Measurements from ENCODE around the gene PROSER3. TPM values are rescaled to one million over a fixed set of nuclear protein-coding genes. Genes with fewer than 3 reads are reported as not detected.

The PROSER3 gene
- total and polyA plus RNA-seq, 2 experiments from 2014 or later, result 21.8 to 28.0 TPM

DNA sequence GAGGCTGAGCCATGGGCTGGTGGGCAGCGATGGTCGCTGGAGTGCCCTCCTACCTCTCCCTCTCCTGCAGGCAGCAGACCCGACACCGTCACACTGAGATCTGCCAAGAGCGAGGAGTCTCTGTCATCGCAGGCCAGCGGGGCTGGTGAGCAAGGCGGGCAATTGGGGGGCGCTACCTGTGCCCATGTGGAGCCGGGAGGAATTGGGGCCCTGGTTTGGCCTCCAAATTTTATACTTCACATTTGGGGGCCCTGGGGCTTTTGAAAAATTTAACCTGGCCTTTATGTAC lies 27.3 kb downstream of the PROSER3 start:
- H3K79me2 ChIP-seq (replicated peaks; ENCODE audit: insufficient read depth), result no peaks in the 10 kb centered on the region
- no peaks in the 10 kb centered on the region for H4K20me1 ChIP-seq (replicated peaks; ENCODE audit: insufficient read depth)
- TF ChIP-seq, protein P1, sequence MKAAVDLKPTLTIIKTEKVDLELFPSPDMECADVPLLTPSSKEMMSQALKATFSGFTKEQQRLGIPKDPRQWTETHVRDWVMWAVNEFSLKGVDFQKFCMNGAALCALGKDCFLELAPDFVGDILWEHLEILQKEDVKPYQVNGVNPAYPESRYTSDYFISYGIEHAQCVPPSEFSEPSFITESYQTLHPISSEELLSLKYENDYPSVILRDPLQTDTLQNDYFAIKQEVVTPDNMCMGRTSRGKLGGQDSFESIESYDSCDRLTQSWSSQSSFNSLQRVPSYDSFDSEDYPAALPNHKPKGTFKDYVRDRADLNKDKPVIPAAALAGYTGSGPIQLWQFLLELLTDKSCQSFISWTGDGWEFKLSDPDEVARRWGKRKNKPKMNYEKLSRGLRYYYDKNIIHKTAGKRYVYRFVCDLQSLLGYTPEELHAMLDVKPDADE (IDR thresholded peaks at IDR 0.05), result no peak
- TF ChIP-seq, protein P2, sequence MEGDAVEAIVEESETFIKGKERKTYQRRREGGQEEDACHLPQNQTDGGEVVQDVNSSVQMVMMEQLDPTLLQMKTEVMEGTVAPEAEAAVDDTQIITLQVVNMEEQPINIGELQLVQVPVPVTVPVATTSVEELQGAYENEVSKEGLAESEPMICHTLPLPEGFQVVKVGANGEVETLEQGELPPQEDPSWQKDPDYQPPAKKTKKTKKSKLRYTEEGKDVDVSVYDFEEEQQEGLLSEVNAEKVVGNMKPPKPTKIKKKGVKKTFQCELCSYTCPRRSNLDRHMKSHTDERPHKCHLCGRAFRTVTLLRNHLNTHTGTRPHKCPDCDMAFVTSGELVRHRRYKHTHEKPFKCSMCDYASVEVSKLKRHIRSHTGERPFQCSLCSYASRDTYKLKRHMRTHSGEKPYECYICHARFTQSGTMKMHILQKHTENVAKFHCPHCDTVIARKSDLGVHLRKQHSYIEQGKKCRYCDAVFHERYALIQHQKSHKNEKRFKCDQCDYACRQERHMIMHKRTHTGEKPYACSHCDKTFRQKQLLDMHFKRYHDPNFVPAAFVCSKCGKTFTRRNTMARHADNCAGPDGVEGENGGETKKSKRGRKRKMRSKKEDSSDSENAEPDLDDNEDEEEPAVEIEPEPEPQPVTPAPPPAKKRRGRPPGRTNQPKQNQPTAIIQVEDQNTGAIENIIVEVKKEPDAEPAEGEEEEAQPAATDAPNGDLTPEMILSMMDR (conservative IDR thresholded peaks at IDR 0.05; ENCODE audit: low read depth in 2 of 2), result no peak; a peak in 1 of 4 replicates
- no peak for TF ChIP-seq EZH2phosphoT487 (IDR thresholded peaks at IDR 0.05; ENCODE audit: unreplicated experiment)
- TF ChIP-seq, protein P3, sequence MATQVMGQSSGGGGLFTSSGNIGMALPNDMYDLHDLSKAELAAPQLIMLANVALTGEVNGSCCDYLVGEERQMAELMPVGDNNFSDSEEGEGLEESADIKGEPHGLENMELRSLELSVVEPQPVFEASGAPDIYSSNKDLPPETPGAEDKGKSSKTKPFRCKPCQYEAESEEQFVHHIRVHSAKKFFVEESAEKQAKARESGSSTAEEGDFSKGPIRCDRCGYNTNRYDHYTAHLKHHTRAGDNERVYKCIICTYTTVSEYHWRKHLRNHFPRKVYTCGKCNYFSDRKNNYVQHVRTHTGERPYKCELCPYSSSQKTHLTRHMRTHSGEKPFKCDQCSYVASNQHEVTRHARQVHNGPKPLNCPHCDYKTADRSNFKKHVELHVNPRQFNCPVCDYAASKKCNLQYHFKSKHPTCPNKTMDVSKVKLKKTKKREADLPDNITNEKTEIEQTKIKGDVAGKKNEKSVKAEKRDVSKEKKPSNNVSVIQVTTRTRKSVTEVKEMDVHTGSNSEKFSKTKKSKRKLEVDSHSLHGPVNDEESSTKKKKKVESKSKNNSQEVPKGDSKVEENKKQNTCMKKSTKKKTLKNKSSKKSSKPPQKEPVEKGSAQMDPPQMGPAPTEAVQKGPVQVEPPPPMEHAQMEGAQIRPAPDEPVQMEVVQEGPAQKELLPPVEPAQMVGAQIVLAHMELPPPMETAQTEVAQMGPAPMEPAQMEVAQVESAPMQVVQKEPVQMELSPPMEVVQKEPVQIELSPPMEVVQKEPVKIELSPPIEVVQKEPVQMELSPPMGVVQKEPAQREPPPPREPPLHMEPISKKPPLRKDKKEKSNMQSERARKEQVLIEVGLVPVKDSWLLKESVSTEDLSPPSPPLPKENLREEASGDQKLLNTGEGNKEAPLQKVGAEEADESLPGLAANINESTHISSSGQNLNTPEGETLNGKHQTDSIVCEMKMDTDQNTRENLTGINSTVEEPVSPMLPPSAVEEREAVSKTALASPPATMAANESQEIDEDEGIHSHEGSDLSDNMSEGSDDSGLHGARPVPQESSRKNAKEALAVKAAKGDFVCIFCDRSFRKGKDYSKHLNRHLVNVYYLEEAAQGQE (IDR thresholded peaks at IDR 0.05; ENCODE audit: unreplicated experiment), result no peak
- TF ChIP-seq CREB1 (CRISPR knock-in tag; IDR thresholded peaks at IDR 0.05; ENCODE audit: low read depth), result no peak
- TF ChIP-seq POLR2AphosphoS5 (IDR thresholded peaks at IDR 0.05; ENCODE audit: low read depth), result no peak
- no peak for TF ChIP-seq ZNF114 (CRISPR knock-in tag; IDR thresholded peaks at IDR 0.05)
- TF ChIP-seq JUNB (IDR thresholded peaks at IDR 0.05; ENCODE audit: unreplicated experiment), result no peak
- no peak for TF ChIP-seq ZNF331 (CRISPR knock-in tag; IDR thresholded peaks at IDR 0.05; ENCODE audit: low read depth)
- DNase-seq (ENCODE audit: low spot score), result no peak
- peaks cover 28% of the 10 kb centered on the region for H3K27me3 Mint-ChIP-seq (ENCODE audit: insufficient read depth, low read depth, poor library complexity)
- peaks cover 6% of the 10 kb centered on the region; the same call in 1 of the 3 replicates for H3K36me3 Mint-ChIP-seq (ENCODE audit: low read depth)
- peak overlapping the region; percentile 96 for H3K4me2 ChIP-seq
- no peak overlapping the region for H3K27ac Mint-ChIP-seq
- no peaks in the 10 kb centered on the region for H3K9me3 Mint-ChIP-seq
- H3K9me2 ChIP-seq (ENCODE audit: insufficient read depth), result no peaks in the 10 kb centered on the region
- peak; percentile 8 for ATAC-seq
- H3K4me3 ChIP-seq, result peak overlapping the region; percentile 77
- no peak overlapping the region for H3K27ac ChIP-seq (ENCODE audit: low read depth)
- H3K4me3 Mint-ChIP-seq, result peak overlapping the region; percentile 59
- H3K4me1 ChIP-seq (ENCODE audit: insufficient read depth), result peaks cover 12% of the 10 kb centered on the region
- no peak overlapping the region; the same call in 1 of the 2 replicates for H2AFZ ChIP-seq
- no peaks in the 10 kb centered on the region for H3K27me3 ChIP-seq (ENCODE audit: insufficient read depth)
- H3F3A ChIP-seq (replicated peaks; ENCODE audit: low read depth), result 0 out of 2 replicates have a peak, but pooled peaks cover 7% of the 10 kb centered on the region
- peaks cover 34% of the 10 kb centered on the region for H3K4me1 Mint-ChIP-seq
- no peaks in the 10 kb centered on the region for H3K36me3 ChIP-seq (ENCODE audit: insufficient read depth)

Data from GM23338 (cell line).